HepG2 (cell line): Measurements from ENCODE around the gene SGCD. TPM values are rescaled to one million over a fixed set of nuclear protein-coding genes. Genes with fewer than 3 reads are reported as not detected.

Source experiments
- HNF1B ChIP-seq: sonication (generic); formaldehyde crosslinking; IDR thresholded peaks from 2 replicates; pipeline ENCODE4 v1.5.1; 2020; ENCODE audit warnings: mild to moderate bottlenecking, moderate library complexity, missing genetic modification reagents
- HNRNPH1 ChIP-seq: fragments of 200-400 bp; formaldehyde crosslinking; optimal IDR thresholded peaks from 2 replicates; pipeline ENCODE3; 2017; ENCODE audit warnings: mild to moderate bottlenecking, low read depth, low read length
- IRF2 ChIP-seq: IDR thresholded peaks from 2 replicates; pipeline ENCODE4 v1.6.1; 2018; ENCODE audit warnings: missing genetic modification reagents, missing compliant biosample characterization
- ISL2 ChIP-seq: sonication (generic); formaldehyde crosslinking; IDR thresholded peaks from 2 replicates; pipeline ENCODE4 v1.5.0; 2020; ENCODE audit warnings: missing genetic modification reagents
- NONO ChIP-seq, 2 experiments: fragments of 450-650 bp in 1 of 2; sonication (generic) in 1 of 2; formaldehyde crosslinking in 1 of 2; IDR thresholded peaks in 1 of 2; conservative IDR thresholded peaks in 1 of 2; 2 replicates each; pipeline versions ENCODE4 v1.6.1 to v1.8.0; 2017 to 2022; ENCODE audit warnings: mild to moderate bottlenecking in 1 of 2, missing genetic modification reagents in 1 of 2, moderate library complexity in 1 of 2
- POLR2AphosphoS5 ChIP-seq: IDR thresholded peaks from 2 replicates; pipeline ENCODE4 v1.6.1; 2012; ENCODE audit warnings: low read depth, low read length
- PRMT3 ChIP-seq: sonication (generic); formaldehyde crosslinking; IDR thresholded peaks from 2 replicates; pipeline ENCODE4 v1.8.1; 2022; ENCODE audit warnings: low read depth, mild to moderate bottlenecking, moderate library complexity, missing genetic modification reagents, borderline replicate concordance
- TRIM22 ChIP-seq: fragments of 450-650 bp; IDR thresholded peaks from 2 replicates; pipeline ENCODE4 v1.6.1; 2017
- ZNF232 ChIP-seq: sonication (generic); formaldehyde crosslinking; IDR thresholded peaks from 2 replicates; pipeline ENCODE4 v1.4.0; 2020; ENCODE audit warnings: missing genetic modification reagents, borderline replicate concordance
- ZNF629 ChIP-seq: sonication (generic); formaldehyde crosslinking; conservative IDR thresholded peaks from 2 replicates; pipeline ENCODE4 v1.5.0; 2020; ENCODE audit warnings: missing genetic modification reagents
- polyA plus RNA-seq, 8 experiments: library from polyadenylated mRNA; depleted of rRNA in 3 of 8; stranded (reverse) in 7 of 8; unstranded in 1 of 8; fragments of >200 nt; fragmentation: Illumina TruSeq in 4 of 8; extraction: Trizol in 4 of 8; gene quantifications; 2 replicates each; pipeline versions ENCODE4 v1.2.1 to v1.2.3, GENCODE V29; 2011 to 2016; ENCODE audit warnings: low read depth in 4 of 8, missing spikeins in 1 of 8, mixed read lengths in 1 of 8; ENCODE audit not compliant: insufficient read depth in 1 of 8
- total RNA-seq, 5 experiments: library from RNA; depleted of rRNA; stranded (reverse); fragments of >200 nt; fragmentation: Illumina TruSeq; extraction: Trizol; gene quantifications; 2 replicates each; pipeline ENCODE4 v1.2.3, GENCODE V29; 2016; ENCODE audit warnings: low read depth in 1 of 5
- TF ChIP-seq, protein P1 (sequence below): sonication (generic); formaldehyde crosslinking; IDR thresholded peaks from 2 replicates; pipeline ENCODE4 v1.5.1; 2020; ENCODE audit warnings: missing genetic modification reagents, mild to moderate bottlenecking, borderline replicate concordance

Gene SGCD
- total and polyA plus RNA-seq, 2 of the 13 experiments (the other 11 are each of a cell fraction or from before 2014, with no cell fraction given), result not detected

- TF ChIP-seq IRF2 (no peak), TRIM22 (no peak), POLR2AphosphoS5 (no peak), ISL2 (CRISPR knock-in tag) (no peak), PRMT3 (no peak), HNF1B (no peak), ZNF232 (CRISPR knock-in tag) (no peak), NONO (IDR thresholded peaks at IDR 0.05) (no peak), NONO (CRISPR knock-in tag; conservative IDR thresholded peaks at IDR 0.05) (no peak), ZNF629 (CRISPR knock-in tag) (no peak), HNRNPH1 (no peak)
- TF ChIP-seq, protein P1, sequence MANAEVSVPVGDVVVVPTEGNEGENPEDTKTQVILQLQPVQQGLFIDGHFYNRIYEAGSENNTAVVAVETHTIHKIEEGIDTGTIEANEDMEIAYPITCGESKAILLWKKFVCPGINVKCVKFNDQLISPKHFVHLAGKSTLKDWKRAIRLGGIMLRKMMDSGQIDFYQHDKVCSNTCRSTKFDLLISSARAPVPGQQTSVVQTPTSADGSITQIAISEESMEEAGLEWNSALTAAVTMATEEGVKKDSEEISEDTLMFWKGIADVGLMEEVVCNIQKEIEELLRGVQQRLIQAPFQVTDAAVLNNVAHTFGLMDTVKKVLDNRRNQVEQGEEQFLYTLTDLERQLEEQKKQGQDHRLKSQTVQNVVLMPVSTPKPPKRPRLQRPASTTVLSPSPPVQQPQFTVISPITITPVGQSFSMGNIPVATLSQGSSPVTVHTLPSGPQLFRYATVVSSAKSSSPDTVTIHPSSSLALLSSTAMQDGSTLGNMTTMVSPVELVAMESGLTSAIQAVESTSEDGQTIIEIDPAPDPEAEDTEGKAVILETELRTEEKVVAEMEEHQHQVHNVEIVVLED, result no peak
Measured at GRCh38 chr5:156716591-156717380, 389.8 kb downstream of the SGCD start (continued).
